ENCODE data around the gene RGS14.

RGS14 gene

GRCh38 chr5:177378884-177379883 is 21.5 kb downstream of the RGS14 start:
- no peak for TF ChIP-seq CTCF (IDR thresholded peaks at IDR 0.05; ENCODE audit: insufficient read depth, missing control alignments)
- DNase-seq (ENCODE audit: insufficient read length, low spot score): no peak
- FAIRE-seq: no peak

GRCh38 chr5:177380805-177381126 is 23.0 kb downstream of the RGS14 start:
- DNase-seq (ENCODE audit: insufficient read length, low spot score): no peak
- no peak for FAIRE-seq
- no peak for TF ChIP-seq CTCF (IDR thresholded peaks at IDR 0.05; ENCODE audit: insufficient read depth, missing control alignments)

- no peak for DNase-seq (ENCODE audit: insufficient read length, low spot score)
- FAIRE-seq: no peak
- TF ChIP-seq CTCF (IDR thresholded peaks at IDR 0.05; ENCODE audit: insufficient read depth, missing control alignments): peak; percentile 35
These were observed 24.8 kb downstream of the RGS14 start for GRCh38 chr5:177382423-177383029.

- DNase-seq (ENCODE audit: insufficient read length, low spot score) (no peak), FAIRE-seq (no peak)
- no peak for TF ChIP-seq CTCF (IDR thresholded peaks at IDR 0.05; ENCODE audit: insufficient read depth, missing control alignments)
These were observed 25.5 kb downstream of the RGS14 start for GRCh38 chr5:177383181-177383580.

- FAIRE-seq (no peak), DNase-seq (ENCODE audit: insufficient read length, low spot score) (no peak)
- no peak for TF ChIP-seq CTCF (IDR thresholded peaks at IDR 0.05; ENCODE audit: insufficient read depth, missing control alignments)
These were observed 26.4 kb downstream of the RGS14 start, which contains the start of gene SLC34A1 for GRCh38 chr5:177384134-177384533. Gene SLC34A1 (plus strand): TSS chr5:177384434. CDS start chr5:177385742, 1,308 bp downstream.

- no peak for TF ChIP-seq CTCF (IDR thresholded peaks at IDR 0.05; ENCODE audit: insufficient read depth, missing control alignments)
- DNase-seq (ENCODE audit: insufficient read length, low spot score) (no peak), FAIRE-seq (no peak)
These were observed 28.0 kb downstream of the RGS14 start for GRCh38 chr5:177385720-177386119.

- FAIRE-seq: no peak
- TF ChIP-seq CTCF (IDR thresholded peaks at IDR 0.05; ENCODE audit: insufficient read depth, missing control alignments): no peak
- DNase-seq (ENCODE audit: insufficient read length, low spot score): no peak
These were observed 28.8 kb downstream of the RGS14 start for GRCh38 chr5:177386542-177386941.
